OCI-LY7 (cell line): ENCODE data around the gene RABL2A. TPM values are rescaled to one million over a fixed set of nuclear protein-coding genes. Genes with fewer than 3 reads are reported as not detected.
"Not testable (repeated sequence)": the region's sequence is repeated elsewhere in the genome, so short reads cannot be mapped to it uniquely, and the experiment has no call there.

Experiments
- BruUV-seq: library from RNA; stranded (reverse); fragments of 400-500 nt; replicated peaks from 2 replicates; lab custom pipeline; 2021; lab: Mats Ljungman, UMichigan
- CTCF ChIA-PET: fragments of 300-600 bp; sonication (Branson Sonifier 250); formaldehyde crosslinking; loops from one replicate; lab custom pipeline; 2022; ENCODE audit warnings: antibody characterized with exemption; ENCODE audit not compliant: unreplicated experiment; lab: Charles Lee
- POLR2A ChIA-PET: fragments of 300-600 bp; sonication (Branson Sonifier 250); formaldehyde crosslinking; loops from one replicate; lab custom pipeline; 2022; ENCODE audit warnings: antibody characterized with exemption; lab: Charles Lee
- DNase-seq: peaks from one replicate; pipeline ENCODE4 v3.0.0-alpha.2; 2015; ENCODE audit warnings: low spot score
- H2AFZ ChIP-seq: fragments of 200-600 bp; sonication (generic), shearing (Covaris generic); 2 replicates; pipeline ENCODE4 v1.6.1; 2014; ENCODE audit warnings: mild to moderate bottlenecking, antibody characterized with exemption, low read length, moderate library complexity
- H3K27ac ChIP-seq: fragments of 200-600 bp; sonication (generic); 2 replicates; pipeline ENCODE4 v1.5.1; 2014; ENCODE audit warnings: mixed run types, low read depth, mild to moderate bottlenecking, moderate library complexity, low read length, inconsistent platforms; ENCODE audit not compliant: poor library complexity, severe bottlenecking
- H3K36me3 ChIP-seq: fragments of 200-600 bp; sonication (generic); 2 replicates; pipeline ENCODE4 v1.6.1; 2014; ENCODE audit warnings: mild to moderate bottlenecking, antibody characterized with exemption, low read length, moderate library complexity, mixed read lengths; ENCODE audit not compliant: insufficient read depth
- H3K4me1 ChIP-seq: fragments of 200-600 bp; sonication (generic); 2 replicates; pipeline ENCODE4 v1.5.1; 2014; ENCODE audit warnings: mild to moderate bottlenecking, low read length; ENCODE audit not compliant: insufficient read depth, poor library complexity, severe bottlenecking
- H3K4me2 ChIP-seq: fragments of 200-600 bp; sonication (generic); 2 replicates; pipeline ENCODE4 v1.6.1; 2014; ENCODE audit warnings: mild to moderate bottlenecking, low read length
- H3K4me3 ChIP-seq: fragments of 200-600 bp; sonication (generic); 2 replicates; pipeline ENCODE4 v1.5.1; 2014; ENCODE audit warnings: mild to moderate bottlenecking, low read depth, low read length; ENCODE audit not compliant: poor library complexity, severe bottlenecking
- H3K79me2 ChIP-seq: fragments of 200-600 bp; sonication (generic); 2 replicates; pipeline ENCODE4 v1.6.1; 2016; ENCODE audit warnings: low read depth, mild to moderate bottlenecking, low read length, moderate library complexity, mixed read lengths; ENCODE audit not compliant: insufficient read depth
- H3K9me2 ChIP-seq: fragments of 200-600 bp; sonication (generic); 2 replicates; pipeline ENCODE4 v1.6.1; 2016; ENCODE audit warnings: mild to moderate bottlenecking, low read length, mixed read lengths; ENCODE audit not compliant: insufficient read depth
- H3K9me3 ChIP-seq: fragments of 200-600 bp; sonication (generic); 2 replicates; pipeline ENCODE4 v1.6.1; 2014; ENCODE audit warnings: mild to moderate bottlenecking, mixed run types, low read length, mixed read lengths
- H4K20me1 ChIP-seq: fragments of 200-600 bp; sonication (generic); 2 replicates; pipeline ENCODE4 v1.6.1; 2014; ENCODE audit warnings: mild to moderate bottlenecking, antibody characterized with exemption, low read length, moderate library complexity, mixed read lengths; ENCODE audit not compliant: insufficient read depth
- EZH2phosphoT487 ChIP-seq: fragments of 200-600 bp; sonication (generic); IDR thresholded peaks from 2 replicates; pipeline ENCODE4 v1.6.1; 2018; ENCODE audit warnings: low read depth, borderline replicate concordance, mild to moderate bottlenecking, mixed run types, antibody characterized with exemption, low read length, moderate library complexity, mixed read lengths
- intact Hi-C: fragments of 100-400 bp; cut with micrococcal nuclease; formaldehyde crosslinking; loops from one replicate; pipeline ENCODE4 v1.10.0; 2022; ENCODE audit not compliant: unreplicated experiment
- total RNA-seq, 2 experiments: library from RNA; depleted of rRNA in 1 of 2; stranded (reverse); fragments of >200 nt in 1 of 2; shearing (Covaris generic) in 1 of 2; gene quantifications; 2 replicates each; pipeline ENCODE4 v1.2.3, GENCODE V29; 2014 to 2022
- TF ChIP-seq, protein P1 (sequence below): fragments of 200-600 bp; sonication (generic); conservative IDR thresholded peaks from 2 replicates; pipeline ENCODE4 v1.5.1; 2014; ENCODE audit warnings: mild to moderate bottlenecking, antibody characterized with exemption, low read length, moderate library complexity, mixed read lengths

Gene RABL2A
- total RNA-seq, 2 experiments from 2014 or later: 25.8 to 26.3 TPM

DNA sequence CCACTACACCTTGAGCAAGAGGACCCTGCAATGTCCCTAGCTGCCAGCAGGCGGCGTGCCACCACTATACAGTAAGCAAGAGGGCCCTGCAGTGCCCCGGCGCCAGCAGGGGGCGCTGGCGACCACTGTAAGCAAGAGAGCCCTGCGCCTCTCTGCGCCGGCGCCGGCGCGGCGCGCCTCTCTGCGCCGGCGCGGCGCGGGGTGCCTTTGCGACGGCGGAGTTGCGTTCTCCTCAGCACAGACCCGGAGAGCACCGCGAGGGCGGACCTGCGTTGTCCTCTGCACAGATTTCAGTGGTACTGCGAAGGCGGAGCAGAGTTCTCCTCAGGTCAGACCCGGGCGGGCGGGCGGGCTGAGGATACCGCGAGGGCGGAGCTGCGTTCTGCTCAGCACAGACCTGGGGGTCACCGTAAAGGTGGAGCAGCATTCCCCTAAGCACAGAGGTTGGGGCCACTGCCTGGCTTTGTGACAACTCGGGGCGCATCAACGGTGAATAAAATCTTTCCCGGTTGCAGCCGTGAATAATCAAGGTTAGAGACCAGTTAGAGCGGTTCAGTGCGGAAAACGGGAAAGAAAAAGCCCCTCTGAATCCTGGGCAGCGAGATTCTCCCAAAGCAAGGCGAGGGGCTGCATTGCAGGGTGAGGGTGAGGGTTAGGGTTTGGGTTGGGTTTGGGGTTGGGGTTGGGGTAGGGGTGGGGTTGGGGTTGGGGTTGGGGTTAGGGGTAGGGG lies 24.9 kb upstream of the RABL2A start:
- peak; percentile 69 for DNase-seq
- BruUV-seq, H3K27ac ChIP-seq, H3K4me3 ChIP-seq, H4K20me1 ChIP-seq, H3K9me2 ChIP-seq, H2AFZ ChIP-seq, H3K36me3 ChIP-seq, H3K4me1 ChIP-seq, H3K9me3 ChIP-seq, POLR2A ChIA-PET, H3K4me2 ChIP-seq, H3K79me2 ChIP-seq, CTCF ChIA-PET: not testable (repeated sequence)
- TF ChIP-seq, protein P1, sequence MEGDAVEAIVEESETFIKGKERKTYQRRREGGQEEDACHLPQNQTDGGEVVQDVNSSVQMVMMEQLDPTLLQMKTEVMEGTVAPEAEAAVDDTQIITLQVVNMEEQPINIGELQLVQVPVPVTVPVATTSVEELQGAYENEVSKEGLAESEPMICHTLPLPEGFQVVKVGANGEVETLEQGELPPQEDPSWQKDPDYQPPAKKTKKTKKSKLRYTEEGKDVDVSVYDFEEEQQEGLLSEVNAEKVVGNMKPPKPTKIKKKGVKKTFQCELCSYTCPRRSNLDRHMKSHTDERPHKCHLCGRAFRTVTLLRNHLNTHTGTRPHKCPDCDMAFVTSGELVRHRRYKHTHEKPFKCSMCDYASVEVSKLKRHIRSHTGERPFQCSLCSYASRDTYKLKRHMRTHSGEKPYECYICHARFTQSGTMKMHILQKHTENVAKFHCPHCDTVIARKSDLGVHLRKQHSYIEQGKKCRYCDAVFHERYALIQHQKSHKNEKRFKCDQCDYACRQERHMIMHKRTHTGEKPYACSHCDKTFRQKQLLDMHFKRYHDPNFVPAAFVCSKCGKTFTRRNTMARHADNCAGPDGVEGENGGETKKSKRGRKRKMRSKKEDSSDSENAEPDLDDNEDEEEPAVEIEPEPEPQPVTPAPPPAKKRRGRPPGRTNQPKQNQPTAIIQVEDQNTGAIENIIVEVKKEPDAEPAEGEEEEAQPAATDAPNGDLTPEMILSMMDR: peak; percentile 58
- intact Hi-C loops: loop anchor here (10.0 kb wide), 1 partner anchor 153 kb away; the partner anchor contains the start of gene SLC35F5

DNA sequence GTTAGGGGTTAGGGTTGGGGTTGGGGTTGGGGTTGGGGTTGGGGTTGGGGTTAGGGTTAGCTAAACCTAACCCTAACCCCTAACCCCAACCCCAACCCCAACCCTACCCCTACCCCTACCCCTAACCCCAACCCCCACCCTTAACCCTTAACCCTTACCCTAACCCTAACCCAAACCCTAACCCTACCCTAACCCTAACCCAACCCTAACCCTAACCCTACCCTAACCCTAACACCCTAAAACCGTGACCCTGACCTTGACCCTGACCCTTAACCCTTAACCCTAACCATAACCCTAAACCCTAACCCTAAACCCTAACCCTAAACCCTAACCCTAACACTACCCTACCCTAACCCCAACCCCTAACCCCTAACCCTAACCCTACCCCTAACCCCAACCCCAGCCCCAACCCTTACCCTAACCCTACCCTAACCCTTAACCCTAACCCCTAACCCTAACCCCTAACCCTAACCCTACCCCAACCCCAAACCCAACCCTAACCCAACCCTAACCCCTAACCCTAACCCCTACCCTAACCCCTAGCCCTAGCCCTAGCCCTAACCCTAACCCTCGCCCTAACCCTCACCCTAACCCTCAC lies 24.1 kb upstream of the RABL2A start:
- no peaks in the 10 kb centered on the region for H4K20me1 ChIP-seq
- peaks cover 5% of the 10 kb centered on the region for H3K4me1 ChIP-seq
- ChIA-PET POLR2A (no interaction called here), CTCF (no interaction called here)
- no TSS peak for BruUV-seq
- H2AFZ ChIP-seq: no peak overlapping the region
- no peak for TF ChIP-seq EZH2phosphoT487
- TF ChIP-seq, protein P1: no peak
- H3K4me2 ChIP-seq: peak overlapping the region; percentile 70
- H3K79me2 ChIP-seq: no peaks in the 10 kb centered on the region
- intact Hi-C loops: loop anchor here (10.0 kb wide), 1 partner anchor 152 kb away; the partner anchor contains the start of gene SLC35F5
- H3K4me3 ChIP-seq: peak overlapping the region; percentile 72
- H3K9me2 ChIP-seq: no peaks in the 10 kb centered on the region
- peak overlapping the region; percentile 56 for H3K27ac ChIP-seq
- H3K9me3 ChIP-seq: no peaks in the 10 kb centered on the region
- H3K36me3 ChIP-seq: no peaks in the 10 kb centered on the region
- DNase-seq: no peak

DNA sequence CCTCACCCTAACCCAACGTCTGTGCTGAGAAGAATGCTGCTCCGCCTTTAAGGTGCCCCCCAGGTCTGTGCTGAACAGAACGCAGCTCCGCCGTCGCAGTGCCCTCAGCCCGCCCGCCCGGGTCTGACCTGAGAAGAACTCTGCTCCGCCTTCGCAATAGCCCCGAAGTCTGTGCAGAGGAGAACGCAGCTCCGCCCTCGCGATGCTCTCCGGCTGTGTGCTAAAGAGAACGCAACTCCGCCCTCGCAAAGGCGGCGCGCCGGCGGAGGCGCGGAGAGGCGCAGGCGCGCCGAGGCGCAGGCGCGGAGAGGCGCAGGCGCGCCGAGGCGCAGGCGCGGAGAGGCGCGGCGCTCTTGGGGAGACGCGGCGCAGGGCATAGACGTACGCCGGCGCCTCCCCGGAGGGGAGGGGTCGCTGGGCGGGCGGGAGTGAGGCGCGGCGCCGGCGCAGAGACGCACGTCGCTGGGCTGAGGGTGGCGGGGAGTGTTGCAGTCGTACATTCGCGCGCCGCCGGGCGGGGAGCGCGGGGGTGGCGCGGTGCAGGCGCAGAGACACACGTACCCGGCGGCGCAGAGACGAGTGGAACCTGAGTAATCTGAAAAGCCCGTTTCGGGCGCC lies 23.5 kb upstream of the RABL2A start:
- peak overlapping the region; percentile 78 for H3K27ac ChIP-seq
- H3K9me3 ChIP-seq, H3K9me2 ChIP-seq, H4K20me1 ChIP-seq, H3K4me1 ChIP-seq, CTCF ChIA-PET, BruUV-seq, H3K79me2 ChIP-seq, H2AFZ ChIP-seq, POLR2A ChIA-PET, H3K36me3 ChIP-seq: not testable (repeated sequence)
- DNase-seq: peak; percentile 92
- peak overlapping the region; percentile 72 for H3K4me3 ChIP-seq
- H3K4me2 ChIP-seq: peak overlapping the region; percentile 70
- intact Hi-C loops: loop anchor here (10.0 kb wide), 1 partner anchor 151 kb away; the partner anchor contains the start of gene SLC35F5
